T-helper 17 cell (primary cell): ENCODE data around the gene CERS5. TPM values are rescaled to one million over a fixed set of nuclear protein-coding genes. Genes with fewer than 3 reads are reported as not detected.

Experiments used
- ATAC-seq: fragments of 150-1000 bp; cut with Tn5 transposase; 2 replicates; pipeline ENCODE4 v1.10.0; 2021; ENCODE audit warnings: mild to moderate bottlenecking, moderate library complexity
- DNase-seq, 3 donors: peaks; one replicate each; pipeline versions ENCODE4 v3.0.0 to v3.0.0-alpha.2; 2020 to 2021
- H3K9me3 ChIP-seq: one replicate; pipeline ENCODE4 v1.7.0; 2013; ENCODE audit warnings: low read length, mild to moderate bottlenecking; ENCODE audit not compliant: control insufficient read depth, poor library complexity, severe bottlenecking
- H3K27ac Mint-ChIP-seq: one replicate; pipeline ENCODE4 v1.8.0; 2022; ENCODE audit warnings: mild to moderate bottlenecking, moderate library complexity, mixed read lengths
- H3K27me3 Mint-ChIP-seq: one replicate; pipeline ENCODE4 v1.8.0; 2022; ENCODE audit warnings: mixed read lengths
- H3K36me3 Mint-ChIP-seq: one replicate; pipeline ENCODE4 v1.8.0; 2022; ENCODE audit warnings: low read depth, mixed read lengths
- H3K4me1 Mint-ChIP-seq: one replicate; pipeline ENCODE4 v1.8.0; 2022; ENCODE audit warnings: mild to moderate bottlenecking, mixed read lengths
- H3K4me3 Mint-ChIP-seq: one replicate; pipeline ENCODE4 v1.8.0; 2022; ENCODE audit warnings: mild to moderate bottlenecking, moderate library complexity, mixed read lengths
- total RNA-seq, 4 donors: library from RNA in 2 of 4; stranded (reverse) in 2 of 4; gene quantifications; one replicate each; pipeline ENCODE4 v1.2.3 and lab custom pipeline; 2022 to 2026

CERS5 gene
- total RNA-seq, 2 donors from 2014 or later = 51.6 to 57.8 TPM

GRCh38 chr12:50197297-50197727, 30.1 kb upstream of the CERS5 start:
- no peaks in the 10 kb centered on the region for H3K9me3 ChIP-seq
- no peak overlapping the region for H3K27ac Mint-ChIP-seq
- ATAC-seq = no peak
- peaks cover 3% of the 10 kb centered on the region for H3K36me3 Mint-ChIP-seq
- no peaks in the 10 kb centered on the region for H3K4me1 Mint-ChIP-seq
- DNase-seq = no peak
- no peaks in the 10 kb centered on the region for H3K27me3 Mint-ChIP-seq
- no peak overlapping the region for H3K4me3 Mint-ChIP-seq

DNA sequence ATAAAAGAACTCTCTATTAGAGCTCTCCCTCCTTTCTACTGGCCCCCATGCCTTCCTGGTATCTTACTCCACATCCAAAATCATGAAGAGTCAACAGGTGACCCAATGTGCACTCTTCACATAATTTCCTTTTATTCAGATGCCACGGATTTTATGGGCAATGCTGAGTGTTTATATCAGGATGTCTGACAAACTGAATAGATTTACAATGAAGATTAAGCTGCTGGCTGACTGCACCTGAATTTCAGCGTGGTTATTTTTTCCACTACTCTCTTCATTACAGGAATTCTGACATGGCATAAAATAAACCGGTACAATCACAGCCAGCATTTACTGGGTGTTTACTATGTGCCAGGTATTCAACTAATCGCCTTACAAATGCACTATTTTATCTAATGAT, 29.4 kb upstream of the CERS5 start:
- H3K9me3 ChIP-seq = no peaks in the 10 kb centered on the region
- Mint-ChIP-seq H3K4me1 (no peaks in the 10 kb centered on the region), H3K27ac (no peak overlapping the region), H3K4me3 (no peak overlapping the region), H3K27me3 (no peaks in the 10 kb centered on the region), H3K36me3 (peaks cover 3% of the 10 kb centered on the region)
- ATAC-seq (no peak), DNase-seq (no peak)

DNA sequence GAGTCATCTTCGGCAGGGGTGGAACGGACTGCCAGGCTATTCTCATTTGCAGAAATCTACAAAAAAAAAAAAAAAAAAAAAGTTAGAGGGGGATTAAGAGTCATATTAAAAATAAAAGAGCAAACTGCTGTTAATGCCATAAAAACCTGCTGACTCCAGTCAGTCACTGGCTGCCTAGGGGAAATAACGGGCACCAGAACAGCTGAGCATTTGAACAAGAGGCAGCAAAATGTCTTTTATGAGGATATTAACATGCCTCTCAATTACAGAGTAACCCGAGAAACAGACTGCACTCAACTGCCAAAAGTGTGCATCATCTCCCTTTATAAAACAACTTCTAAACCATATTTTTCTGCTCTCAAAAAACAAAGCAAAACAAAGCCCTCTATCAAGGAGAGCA, 28.7 kb upstream of the CERS5 start:
- DNase-seq (no peak), ATAC-seq (no peak)
- Mint-ChIP-seq H3K27ac (no peak overlapping the region), H3K4me3 (no peak overlapping the region), H3K4me1 (no peaks in the 10 kb centered on the region), H3K36me3 (peaks cover 3% of the 10 kb centered on the region), H3K27me3 (no peaks in the 10 kb centered on the region)
- H3K9me3 ChIP-seq = no peaks in the 10 kb centered on the region

- no peaks in the 10 kb centered on the region for H3K9me3 ChIP-seq
Measured at GRCh38 chr12:50192908-50193307, 25.7 kb upstream of the CERS5 start.

DNA sequence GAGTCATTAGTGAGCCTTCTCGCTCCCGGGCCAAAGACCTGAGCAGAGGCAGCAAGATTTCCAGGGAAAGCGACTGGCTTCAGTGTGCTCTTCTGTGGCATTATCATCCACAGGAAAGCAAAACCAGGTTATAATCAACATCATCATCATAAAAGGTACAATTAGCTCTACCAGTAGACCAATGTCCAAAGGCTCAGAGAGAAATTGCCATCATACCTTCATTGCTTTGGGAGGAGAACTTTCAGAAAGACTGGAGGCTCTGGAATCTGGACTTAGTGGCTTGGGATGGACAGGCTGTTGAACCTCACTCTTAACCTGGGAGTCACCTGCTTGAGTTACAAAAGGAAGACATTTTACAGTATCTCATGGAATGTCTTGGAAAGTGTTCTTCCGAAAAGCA, 25.1 kb upstream of the CERS5 start:
- no peaks in the 10 kb centered on the region for H3K9me3 ChIP-seq
- Mint-ChIP-seq H3K27me3 (no peaks in the 10 kb centered on the region), H3K27ac (no peak overlapping the region), H3K4me1 (peaks cover 9% of the 10 kb centered on the region), H3K36me3 (no peaks in the 10 kb centered on the region), H3K4me3 (no peak overlapping the region)
- DNase-seq (no peak), ATAC-seq (no peak)

More at GRCh38 chr12:50192908-50193307, 25.7 kb upstream of the CERS5 start:
- DNase-seq = no peak
- no peaks in the 10 kb centered on the region for H3K27me3 Mint-ChIP-seq
- H3K27ac Mint-ChIP-seq = no peak overlapping the region
- no peak overlapping the region for H3K4me3 Mint-ChIP-seq
- peaks cover 9% of the 10 kb centered on the region for H3K4me1 Mint-ChIP-seq
- ATAC-seq = no peak
- H3K36me3 Mint-ChIP-seq = no peaks in the 10 kb centered on the region

GRCh38 chr12:50190859-50191258, 23.7 kb upstream of the CERS5 start:
- ATAC-seq = no peak
- H3K9me3 ChIP-seq = no peaks in the 10 kb centered on the region
- DNase-seq = no peak
- Mint-ChIP-seq H3K4me1 (peaks cover 12% of the 10 kb centered on the region), H3K36me3 (no peaks in the 10 kb centered on the region), H3K27ac (no peak overlapping the region), H3K4me3 (no peak overlapping the region), H3K27me3 (no peaks in the 10 kb centered on the region)

DNA sequence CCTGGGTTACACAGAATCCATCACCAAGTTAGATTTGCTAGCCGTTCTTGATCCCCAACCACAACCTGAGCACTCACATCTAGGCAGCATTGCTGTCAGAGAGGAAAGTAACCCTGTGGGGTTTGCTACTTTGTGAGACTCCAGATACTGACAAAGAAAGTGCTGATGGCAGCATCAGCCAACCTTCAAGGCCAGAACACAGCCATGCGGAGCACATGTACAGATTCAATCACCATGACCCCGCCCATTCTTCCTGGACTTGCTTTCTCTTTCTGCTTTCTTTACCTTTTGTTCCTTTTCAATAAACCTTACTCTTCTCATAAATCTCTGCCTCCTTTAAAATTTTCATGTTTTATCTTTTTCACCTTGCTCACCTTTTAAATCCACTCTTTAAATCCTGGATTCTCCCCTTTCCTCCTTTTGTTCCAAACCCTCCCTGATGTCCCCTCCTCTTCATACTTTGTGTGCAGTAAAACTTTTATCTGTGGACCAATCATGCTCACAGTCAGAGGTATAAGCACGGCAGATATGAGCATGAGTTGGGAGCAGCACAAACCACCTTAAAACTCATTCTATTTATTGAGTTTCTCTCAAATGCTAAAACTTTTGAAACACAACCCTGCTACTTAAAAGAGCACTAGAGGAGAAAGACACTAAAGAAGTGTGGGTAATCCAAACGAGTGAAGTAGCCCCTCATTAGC, 21.9 kb upstream of the CERS5 start:
- Mint-ChIP-seq H3K36me3 (no peaks in the 10 kb centered on the region), H3K27me3 (no peaks in the 10 kb centered on the region), H3K4me1 (peaks cover 19% of the 10 kb centered on the region), H3K27ac (peak overlapping the region; percentile 91), H3K4me3 (peak overlapping the region; percentile 85)
- DNase-seq (no peak), ATAC-seq (peak; percentile 79)
- H3K9me3 ChIP-seq = no peaks in the 10 kb centered on the region

DNA sequence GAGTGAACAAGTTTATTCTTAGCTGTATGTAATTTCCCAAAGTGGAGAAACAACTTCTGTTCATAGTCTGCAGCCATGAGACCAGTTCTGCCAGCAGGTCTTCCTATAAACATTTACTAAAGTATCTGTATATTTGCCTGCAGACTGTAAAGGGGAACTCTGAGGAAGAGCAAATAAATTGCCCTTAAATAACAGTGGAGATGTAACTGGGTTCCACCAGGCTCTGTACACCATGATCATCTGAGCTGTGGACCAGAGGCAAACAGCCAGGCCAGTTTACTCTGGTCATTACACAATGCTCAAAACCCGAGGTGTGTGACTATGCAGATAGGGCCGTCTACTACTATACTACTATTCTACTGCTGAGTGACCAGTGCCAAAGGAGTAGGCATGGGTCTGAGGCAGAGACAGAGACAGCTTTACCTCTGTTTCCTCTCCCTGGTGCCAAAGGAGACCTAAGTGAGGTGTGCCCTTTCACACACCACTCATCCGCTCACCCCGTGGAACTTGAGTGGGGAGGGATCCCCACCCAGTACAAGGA, 21.1 kb upstream of the CERS5 start:
- H3K27me3 Mint-ChIP-seq = no peaks in the 10 kb centered on the region
- no peaks in the 10 kb centered on the region for H3K36me3 Mint-ChIP-seq
- peak overlapping the region; percentile 85 for H3K4me3 Mint-ChIP-seq
- DNase-seq = no peak
- H3K9me3 ChIP-seq = no peaks in the 10 kb centered on the region
- peaks cover 19% of the 10 kb centered on the region for H3K4me1 Mint-ChIP-seq
- no peak for ATAC-seq
- peak overlapping the region; percentile 91 for H3K27ac Mint-ChIP-seq

DNA sequence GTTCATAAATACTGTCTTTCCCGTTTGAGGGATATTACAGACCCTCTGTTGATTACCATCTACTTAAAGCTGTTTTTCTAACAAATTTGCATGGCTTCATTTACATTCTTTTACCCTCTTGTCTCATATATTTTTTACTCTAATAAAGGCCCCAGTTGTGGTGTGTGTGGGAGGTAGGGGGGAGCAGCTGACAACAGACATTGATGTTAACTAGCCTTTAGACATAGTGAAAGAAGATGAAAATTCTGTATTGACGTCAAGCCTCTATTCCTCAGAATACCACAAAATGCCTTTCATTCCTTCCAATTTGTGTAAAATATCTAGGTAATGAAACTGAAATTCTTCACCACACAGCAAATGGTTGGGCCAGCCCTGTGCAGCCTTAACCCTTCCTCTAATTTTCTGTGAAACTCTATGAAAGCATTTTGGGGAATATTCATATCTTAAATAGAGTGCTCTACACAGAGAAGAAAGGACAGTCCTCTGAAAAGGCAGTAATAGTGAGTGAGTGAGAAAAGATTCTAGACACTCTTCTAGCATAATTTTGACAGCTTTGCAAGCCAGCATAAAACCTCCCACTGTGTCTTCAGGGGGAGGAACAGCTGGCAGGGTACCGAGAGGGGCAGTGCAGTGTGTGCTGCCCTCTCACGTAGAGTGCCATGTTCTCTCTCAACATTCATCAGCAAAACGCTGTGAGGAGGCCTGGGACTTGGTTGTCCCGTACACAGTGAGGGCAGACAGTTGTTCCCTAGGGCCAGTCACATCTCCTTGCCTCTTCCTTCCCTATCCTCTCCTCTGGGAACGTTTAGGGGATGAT, 20.1 kb upstream of the CERS5 start:
- Mint-ChIP-seq H3K27ac (peak overlapping the region; percentile 11), H3K36me3 (no peaks in the 10 kb centered on the region), H3K27me3 (no peaks in the 10 kb centered on the region), H3K4me1 (peaks cover 19% of the 10 kb centered on the region), H3K4me3 (no peak overlapping the region)
- ATAC-seq = peak; percentile 70
- DNase-seq = no peak
- H3K9me3 ChIP-seq = no peaks in the 10 kb centered on the region

DNA sequence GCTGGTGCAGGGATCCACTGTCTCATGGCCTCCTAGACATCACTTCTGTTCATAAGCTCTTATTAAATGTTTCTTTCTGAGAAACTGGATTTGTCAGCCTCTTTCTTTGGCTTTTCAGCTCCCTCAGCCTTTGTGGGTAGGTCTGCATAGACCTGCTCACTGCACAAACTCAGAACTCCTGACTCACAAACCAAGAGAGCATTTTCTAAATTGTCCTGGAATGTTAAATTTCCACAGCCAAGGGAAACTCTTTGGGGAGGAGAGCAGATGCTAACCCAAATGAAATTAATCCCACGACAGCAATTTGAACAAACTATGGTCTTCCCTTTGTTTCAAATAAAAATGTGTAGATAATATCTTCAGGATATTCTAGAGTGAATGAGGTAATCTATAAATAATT, 19.5 kb upstream of the CERS5 start:
- H3K4me3 Mint-ChIP-seq = no peak overlapping the region
- no peaks in the 10 kb centered on the region for H3K9me3 ChIP-seq
- H3K4me1 Mint-ChIP-seq = peaks cover 19% of the 10 kb centered on the region
- DNase-seq (no peak), ATAC-seq (no peak)
- no peaks in the 10 kb centered on the region for H3K27me3 Mint-ChIP-seq
- H3K27ac Mint-ChIP-seq = no peak overlapping the region
- H3K36me3 Mint-ChIP-seq = no peaks in the 10 kb centered on the region

- Mint-ChIP-seq H3K36me3 (no peaks in the 10 kb centered on the region), H3K4me3 (no peak overlapping the region), H3K4me1 (peaks cover 19% of the 10 kb centered on the region), H3K27ac (peak overlapping the region; percentile 67), H3K27me3 (no peaks in the 10 kb centered on the region)
- no peak for ATAC-seq
- H3K9me3 ChIP-seq = no peaks in the 10 kb centered on the region
- DNase-seq = no peak
Measured at GRCh38 chr12:50185970-50186663, 18.9 kb upstream of the CERS5 start.

DNA sequence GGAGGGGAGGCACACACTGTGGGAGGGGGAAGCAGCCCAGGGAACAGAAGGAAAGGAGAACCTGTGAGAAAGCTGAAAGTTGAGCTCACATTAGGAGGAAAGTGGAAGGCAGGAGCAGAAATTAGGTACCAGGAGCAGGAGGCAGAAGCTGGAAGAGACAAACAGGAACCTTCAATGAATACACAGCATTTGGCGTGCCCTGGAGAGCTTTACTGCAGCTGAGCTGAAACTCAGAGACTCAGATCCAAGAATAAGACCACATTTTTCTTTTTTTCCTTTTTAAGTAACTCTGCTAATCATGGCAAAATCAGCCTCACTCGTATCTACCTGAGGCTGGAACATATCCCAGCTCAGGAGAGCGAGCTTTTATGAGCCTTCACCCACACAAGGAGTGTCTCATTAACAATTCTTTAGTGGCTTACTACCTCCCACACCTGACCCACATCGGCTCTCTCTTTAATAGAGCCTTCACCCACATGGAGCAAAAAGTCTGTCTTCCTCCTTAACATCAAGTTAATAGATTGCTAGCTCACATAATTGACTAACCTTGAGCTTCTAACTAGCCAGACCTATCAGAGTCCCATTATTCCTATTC, 18.2 kb upstream of the CERS5 start:
- Mint-ChIP-seq H3K27me3 (no peaks in the 10 kb centered on the region), H3K4me1 (peaks cover 19% of the 10 kb centered on the region), H3K36me3 (no peaks in the 10 kb centered on the region), H3K27ac (peak overlapping the region; percentile 67), H3K4me3 (peak overlapping the region; percentile 41)
- H3K9me3 ChIP-seq = no peaks in the 10 kb centered on the region
- no peak for ATAC-seq
- DNase-seq = no peak

DNA sequence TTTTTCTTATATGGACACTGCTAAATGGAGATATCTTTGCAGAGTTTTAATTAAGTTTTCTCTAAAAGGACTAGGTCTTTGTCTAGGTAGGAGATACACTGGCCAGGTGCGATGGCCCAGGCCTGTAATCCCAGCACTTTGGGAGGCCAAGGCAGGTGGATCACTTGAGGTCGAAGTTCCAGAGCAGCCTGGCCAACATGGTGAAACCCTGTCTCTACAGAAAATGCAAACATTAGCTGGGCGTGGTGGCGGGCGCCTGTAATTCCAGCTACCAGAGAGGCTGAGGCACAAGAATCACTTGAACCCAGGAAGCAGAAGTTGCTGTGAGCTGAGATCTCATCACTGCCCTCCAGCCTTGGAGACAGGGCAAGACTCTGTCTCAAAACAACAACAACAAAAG, 17.1 kb upstream of the CERS5 start:
- H3K9me3 ChIP-seq = no peaks in the 10 kb centered on the region
- ATAC-seq (no peak), DNase-seq (no peak)
- no peaks in the 10 kb centered on the region for H3K36me3 Mint-ChIP-seq
- no peak overlapping the region for H3K27ac Mint-ChIP-seq
- H3K27me3 Mint-ChIP-seq = no peaks in the 10 kb centered on the region
- H3K4me1 Mint-ChIP-seq = peaks cover 18% of the 10 kb centered on the region
- no peak overlapping the region for H3K4me3 Mint-ChIP-seq
